GM23338 (cell line): ENCODE data around the gene ALDH1B1. TPM values are rescaled to one million over a fixed set of nuclear protein-coding genes. Genes with fewer than 3 reads are reported as not detected.

Experiments used
- ATAC-seq: fragments of 200-7000 bp; cut with Tn5 transposase; 3 replicates; pipeline ENCODE4 v1.9.1; 2020
- DNase-seq: peaks from one replicate; pipeline ENCODE4 v3.0.0-alpha.2; 2015; ENCODE audit warnings: low spot score
- H2AFZ ChIP-seq: fragments of 200-600 bp; sonication (generic); 2 replicates; pipeline ENCODE4 v1.8.0; 2016; ENCODE audit warnings: antibody characterized with exemption, mild to moderate bottlenecking, moderate library complexity
- H3F3A ChIP-seq: fragments of 200-600 bp; sonication (generic); replicated peaks from 2 replicates; pipeline ENCODE4 v1.8.0; 2017; ENCODE audit warnings: antibody characterized with exemption, mixed run types, low read depth
- H3K27ac ChIP-seq: fragments of 200-600 bp; sonication (generic); 2 replicates; pipeline ENCODE4 v1.6.1; 2016; ENCODE audit warnings: low read depth
- H3K27me3 ChIP-seq: fragments of 200-600 bp; sonication (generic); 2 replicates; pipeline ENCODE4 v1.8.0; 2016; ENCODE audit warnings: mild to moderate bottlenecking, mixed run types, moderate library complexity; ENCODE audit not compliant: insufficient read depth
- H3K36me3 ChIP-seq: fragments of 200-600 bp; sonication (generic); 2 replicates; pipeline ENCODE4 v1.8.0; 2016; ENCODE audit warnings: mild to moderate bottlenecking; ENCODE audit not compliant: insufficient read depth
- H3K4me1 ChIP-seq: fragments of 200-600 bp; sonication (generic); 2 replicates; pipeline ENCODE4 v1.8.0; 2016; ENCODE audit warnings: mild to moderate bottlenecking, moderate library complexity; ENCODE audit not compliant: insufficient read depth
- H3K4me2 ChIP-seq: fragments of 200-600 bp; sonication (generic); 2 replicates; pipeline ENCODE4 v1.7.1; 2017; ENCODE audit warnings: mixed run types
- H3K4me3 ChIP-seq: fragments of 200-600 bp; sonication (generic); 2 replicates; pipeline ENCODE4 v1.6.1; 2016; ENCODE audit warnings: mixed run types
- H3K79me2 ChIP-seq: fragments of 200-600 bp; sonication (generic); replicated peaks from 2 replicates; pipeline ENCODE4 v1.8.0; 2017; ENCODE audit warnings: mild to moderate bottlenecking; ENCODE audit not compliant: insufficient read depth
- H3K9me2 ChIP-seq: fragments of 200-600 bp; sonication (generic); 2 replicates; pipeline ENCODE4 v1.8.0; 2017; ENCODE audit not compliant: insufficient read depth
- H4K20me1 ChIP-seq: fragments of 200-600 bp; sonication (generic); replicated peaks from 2 replicates; pipeline ENCODE4 v1.8.0; 2017; ENCODE audit warnings: mild to moderate bottlenecking; ENCODE audit not compliant: insufficient read depth
- H3K27ac Mint-ChIP-seq: 2 replicates; pipeline ENCODE4 v1.8.0; 2020; ENCODE audit warnings: inconsistent platforms, mild to moderate bottlenecking, moderate library complexity, mixed read lengths
- H3K27me3 Mint-ChIP-seq: 3 replicates; pipeline ENCODE4 v1.8.0; 2022; ENCODE audit warnings: low read depth, mild to moderate bottlenecking, moderate library complexity, mixed read lengths, inconsistent platforms; ENCODE audit not compliant: insufficient read depth, poor library complexity
- H3K36me3 Mint-ChIP-seq: 3 replicates; pipeline ENCODE4 v1.8.0; 2021; ENCODE audit warnings: low read depth, mild to moderate bottlenecking, inconsistent platforms, moderate library complexity, mixed read lengths
- H3K4me1 Mint-ChIP-seq: 3 replicates; pipeline ENCODE4 v1.8.0; 2020; ENCODE audit warnings: mild to moderate bottlenecking, inconsistent platforms, mixed read lengths
- H3K4me3 Mint-ChIP-seq: 3 replicates; pipeline ENCODE4 v1.8.0; 2021; ENCODE audit warnings: moderate library complexity, mild to moderate bottlenecking, inconsistent platforms, mixed read lengths
- H3K9me3 Mint-ChIP-seq: 3 replicates; pipeline ENCODE4 v1.8.0; 2020; ENCODE audit warnings: moderate library complexity, mild to moderate bottlenecking, inconsistent platforms, mixed read lengths
- CREB1 ChIP-seq: fragments of 250-450 bp; sonication (Bioruptor Pico); IDR thresholded peaks from 2 replicates; pipeline ENCODE4 v1.5.0; 2020; ENCODE audit warnings: low read depth, mild to moderate bottlenecking, moderate library complexity
- EZH2 ChIP-seq: fragments of 200-600 bp; sonication (generic); IDR thresholded peaks from one replicate; pipeline ENCODE4 v1.8.0; 2017; ENCODE audit warnings: antibody characterized with exemption, mild to moderate bottlenecking, low read depth; ENCODE audit not compliant: unreplicated experiment
- EZH2phosphoT487 ChIP-seq: fragments of 200-600 bp; sonication (generic); IDR thresholded peaks from one replicate; pipeline ENCODE4 v1.8.1; 2018; ENCODE audit warnings: antibody characterized with exemption; ENCODE audit not compliant: unreplicated experiment
- JUNB ChIP-seq: IDR thresholded peaks from one replicate; pipeline ENCODE4 v1.6.1; 2016; ENCODE audit warnings: antibody characterized with exemption; ENCODE audit not compliant: unreplicated experiment
- NANOG ChIP-seq: IDR thresholded peaks from 2 replicates; pipeline ENCODE4 v1.6.1; 2016; ENCODE audit warnings: antibody characterized with exemption, borderline replicate concordance
- POLR2AphosphoS5 ChIP-seq: IDR thresholded peaks from 2 replicates; pipeline ENCODE4 v1.6.1; 2016; ENCODE audit warnings: antibody characterized with exemption, low read depth
- STAT1 ChIP-seq: IDR thresholded peaks from one replicate; pipeline ENCODE4 v1.6.1; 2016; ENCODE audit warnings: antibody characterized with exemption; ENCODE audit not compliant: unreplicated experiment
- ZNF114 ChIP-seq: fragments of 250-450 bp; sonication (Bioruptor Pico); IDR thresholded peaks from 2 replicates; pipeline ENCODE4 v1.5.0; 2020; ENCODE audit warnings: mild to moderate bottlenecking, moderate library complexity
- ZNF331 ChIP-seq: fragments of 250-450 bp; sonication (Bioruptor Pico); IDR thresholded peaks from 2 replicates; pipeline ENCODE4 v1.5.0; 2020; ENCODE audit warnings: low read depth, mild to moderate bottlenecking, moderate library complexity
- polyA plus RNA-seq: library from polyadenylated mRNA; unstranded; fragments of >200 nt; fragmentation: Nextera tagmentation; extraction: Ambion mirVana; gene quantifications from 2 replicates; pipeline ENCODE4 v1.2.1, GENCODE V29; 2016
- total RNA-seq: library from RNA; depleted of rRNA; stranded (reverse); fragments of >200 nt; shearing (Covaris generic); gene quantifications from 2 replicates; pipeline ENCODE4 v1.2.3, GENCODE V29; 2014
- TF ChIP-seq, protein P1 (sequence below), 2 experiments: fragments of 200-600 bp in 1 of 2; sonication (generic) in 1 of 2; conservative IDR thresholded peaks; 2 replicates each; pipeline versions ENCODE4 v1.5.1 to v1.6.1; 2016 to 2017; ENCODE audit warnings: antibody characterized with exemption in 2 of 2, low read depth in 2 of 2, mild to moderate bottlenecking in 2 of 2, moderate library complexity in 1 of 2
- TF ChIP-seq, protein P2 (sequence below): IDR thresholded peaks from one replicate; pipeline ENCODE4 v1.6.1; 2018; ENCODE audit warnings: antibody characterized with exemption; ENCODE audit not compliant: unreplicated experiment
- TF ChIP-seq, protein P3 (sequence below): fragments of 250-450 bp; sonication (Bioruptor Pico); IDR thresholded peaks from 2 replicates; pipeline ENCODE4 v1.5.0; 2020; ENCODE audit warnings: mild to moderate bottlenecking, moderate library complexity
- TF ChIP-seq, protein P4 (sequence below): IDR thresholded peaks from 2 replicates; pipeline ENCODE4 v1.6.1; 2016; ENCODE audit warnings: antibody characterized with exemption

ALDH1B1 gene
- total and polyA plus RNA-seq, 2 experiments from 2014 or later: 37.5 to 74.8 TPM

DNA sequence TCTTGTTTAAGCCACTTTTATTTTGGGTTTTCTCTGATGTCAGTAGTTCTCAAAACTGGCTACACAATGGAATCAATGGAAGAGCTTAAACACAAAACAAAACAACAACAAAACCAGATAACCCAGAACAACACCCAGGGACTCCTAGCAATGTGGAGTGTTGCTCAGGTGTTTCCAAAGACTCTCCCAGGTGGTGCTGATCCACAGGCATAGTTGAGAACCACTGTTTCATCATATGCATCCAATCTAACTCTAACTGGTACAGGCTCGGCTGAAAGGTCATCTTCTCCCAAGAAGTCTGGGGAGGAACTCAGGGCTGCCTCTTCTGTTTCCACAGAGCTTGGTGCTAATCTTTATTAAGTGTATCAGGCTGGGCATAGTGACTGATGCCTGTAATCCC is 5.4 kb upstream of the ALDH1B1 start:
- Mint-ChIP-seq H3K9me3 (peaks cover 24% of the 10 kb centered on the region), H3K36me3 (peaks cover 15% of the 10 kb centered on the region), H3K27ac (no peak overlapping the region), H3K27me3 (peaks cover 31% of the 10 kb centered on the region), H3K4me3 (no peak overlapping the region), H3K4me1 (peaks cover 4% of the 10 kb centered on the region)
- Histone ChIP-seq H3K4me1 (peaks cover 5% of the 10 kb centered on the region), H3K36me3 (no peaks in the 10 kb centered on the region), H3K27ac (no peak overlapping the region), H3K4me3 (no peak overlapping the region), H3K9me2 (no peaks in the 10 kb centered on the region), H3K27me3 (no peaks in the 10 kb centered on the region), H3F3A (no peaks in the 10 kb centered on the region), H2AFZ (no peak overlapping the region), H3K79me2 (no peaks in the 10 kb centered on the region), H4K20me1 (no peaks in the 10 kb centered on the region), H3K4me2 (no peak overlapping the region)
- no peak for ATAC-seq
- no peak for TF ChIP-seq ZNF331
- TF ChIP-seq EZH2phosphoT487: no peak
- TF ChIP-seq ZNF114 (CRISPR knock-in tag): no peak
- TF ChIP-seq, protein P1, sequence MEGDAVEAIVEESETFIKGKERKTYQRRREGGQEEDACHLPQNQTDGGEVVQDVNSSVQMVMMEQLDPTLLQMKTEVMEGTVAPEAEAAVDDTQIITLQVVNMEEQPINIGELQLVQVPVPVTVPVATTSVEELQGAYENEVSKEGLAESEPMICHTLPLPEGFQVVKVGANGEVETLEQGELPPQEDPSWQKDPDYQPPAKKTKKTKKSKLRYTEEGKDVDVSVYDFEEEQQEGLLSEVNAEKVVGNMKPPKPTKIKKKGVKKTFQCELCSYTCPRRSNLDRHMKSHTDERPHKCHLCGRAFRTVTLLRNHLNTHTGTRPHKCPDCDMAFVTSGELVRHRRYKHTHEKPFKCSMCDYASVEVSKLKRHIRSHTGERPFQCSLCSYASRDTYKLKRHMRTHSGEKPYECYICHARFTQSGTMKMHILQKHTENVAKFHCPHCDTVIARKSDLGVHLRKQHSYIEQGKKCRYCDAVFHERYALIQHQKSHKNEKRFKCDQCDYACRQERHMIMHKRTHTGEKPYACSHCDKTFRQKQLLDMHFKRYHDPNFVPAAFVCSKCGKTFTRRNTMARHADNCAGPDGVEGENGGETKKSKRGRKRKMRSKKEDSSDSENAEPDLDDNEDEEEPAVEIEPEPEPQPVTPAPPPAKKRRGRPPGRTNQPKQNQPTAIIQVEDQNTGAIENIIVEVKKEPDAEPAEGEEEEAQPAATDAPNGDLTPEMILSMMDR (conservative IDR thresholded peaks at IDR 0.05; ENCODE audit: low read depth in 2 of 2): no peak
- no peak for TF ChIP-seq JUNB
- TF ChIP-seq, protein P2, sequence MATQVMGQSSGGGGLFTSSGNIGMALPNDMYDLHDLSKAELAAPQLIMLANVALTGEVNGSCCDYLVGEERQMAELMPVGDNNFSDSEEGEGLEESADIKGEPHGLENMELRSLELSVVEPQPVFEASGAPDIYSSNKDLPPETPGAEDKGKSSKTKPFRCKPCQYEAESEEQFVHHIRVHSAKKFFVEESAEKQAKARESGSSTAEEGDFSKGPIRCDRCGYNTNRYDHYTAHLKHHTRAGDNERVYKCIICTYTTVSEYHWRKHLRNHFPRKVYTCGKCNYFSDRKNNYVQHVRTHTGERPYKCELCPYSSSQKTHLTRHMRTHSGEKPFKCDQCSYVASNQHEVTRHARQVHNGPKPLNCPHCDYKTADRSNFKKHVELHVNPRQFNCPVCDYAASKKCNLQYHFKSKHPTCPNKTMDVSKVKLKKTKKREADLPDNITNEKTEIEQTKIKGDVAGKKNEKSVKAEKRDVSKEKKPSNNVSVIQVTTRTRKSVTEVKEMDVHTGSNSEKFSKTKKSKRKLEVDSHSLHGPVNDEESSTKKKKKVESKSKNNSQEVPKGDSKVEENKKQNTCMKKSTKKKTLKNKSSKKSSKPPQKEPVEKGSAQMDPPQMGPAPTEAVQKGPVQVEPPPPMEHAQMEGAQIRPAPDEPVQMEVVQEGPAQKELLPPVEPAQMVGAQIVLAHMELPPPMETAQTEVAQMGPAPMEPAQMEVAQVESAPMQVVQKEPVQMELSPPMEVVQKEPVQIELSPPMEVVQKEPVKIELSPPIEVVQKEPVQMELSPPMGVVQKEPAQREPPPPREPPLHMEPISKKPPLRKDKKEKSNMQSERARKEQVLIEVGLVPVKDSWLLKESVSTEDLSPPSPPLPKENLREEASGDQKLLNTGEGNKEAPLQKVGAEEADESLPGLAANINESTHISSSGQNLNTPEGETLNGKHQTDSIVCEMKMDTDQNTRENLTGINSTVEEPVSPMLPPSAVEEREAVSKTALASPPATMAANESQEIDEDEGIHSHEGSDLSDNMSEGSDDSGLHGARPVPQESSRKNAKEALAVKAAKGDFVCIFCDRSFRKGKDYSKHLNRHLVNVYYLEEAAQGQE: no peak
- TF ChIP-seq, protein P3, sequence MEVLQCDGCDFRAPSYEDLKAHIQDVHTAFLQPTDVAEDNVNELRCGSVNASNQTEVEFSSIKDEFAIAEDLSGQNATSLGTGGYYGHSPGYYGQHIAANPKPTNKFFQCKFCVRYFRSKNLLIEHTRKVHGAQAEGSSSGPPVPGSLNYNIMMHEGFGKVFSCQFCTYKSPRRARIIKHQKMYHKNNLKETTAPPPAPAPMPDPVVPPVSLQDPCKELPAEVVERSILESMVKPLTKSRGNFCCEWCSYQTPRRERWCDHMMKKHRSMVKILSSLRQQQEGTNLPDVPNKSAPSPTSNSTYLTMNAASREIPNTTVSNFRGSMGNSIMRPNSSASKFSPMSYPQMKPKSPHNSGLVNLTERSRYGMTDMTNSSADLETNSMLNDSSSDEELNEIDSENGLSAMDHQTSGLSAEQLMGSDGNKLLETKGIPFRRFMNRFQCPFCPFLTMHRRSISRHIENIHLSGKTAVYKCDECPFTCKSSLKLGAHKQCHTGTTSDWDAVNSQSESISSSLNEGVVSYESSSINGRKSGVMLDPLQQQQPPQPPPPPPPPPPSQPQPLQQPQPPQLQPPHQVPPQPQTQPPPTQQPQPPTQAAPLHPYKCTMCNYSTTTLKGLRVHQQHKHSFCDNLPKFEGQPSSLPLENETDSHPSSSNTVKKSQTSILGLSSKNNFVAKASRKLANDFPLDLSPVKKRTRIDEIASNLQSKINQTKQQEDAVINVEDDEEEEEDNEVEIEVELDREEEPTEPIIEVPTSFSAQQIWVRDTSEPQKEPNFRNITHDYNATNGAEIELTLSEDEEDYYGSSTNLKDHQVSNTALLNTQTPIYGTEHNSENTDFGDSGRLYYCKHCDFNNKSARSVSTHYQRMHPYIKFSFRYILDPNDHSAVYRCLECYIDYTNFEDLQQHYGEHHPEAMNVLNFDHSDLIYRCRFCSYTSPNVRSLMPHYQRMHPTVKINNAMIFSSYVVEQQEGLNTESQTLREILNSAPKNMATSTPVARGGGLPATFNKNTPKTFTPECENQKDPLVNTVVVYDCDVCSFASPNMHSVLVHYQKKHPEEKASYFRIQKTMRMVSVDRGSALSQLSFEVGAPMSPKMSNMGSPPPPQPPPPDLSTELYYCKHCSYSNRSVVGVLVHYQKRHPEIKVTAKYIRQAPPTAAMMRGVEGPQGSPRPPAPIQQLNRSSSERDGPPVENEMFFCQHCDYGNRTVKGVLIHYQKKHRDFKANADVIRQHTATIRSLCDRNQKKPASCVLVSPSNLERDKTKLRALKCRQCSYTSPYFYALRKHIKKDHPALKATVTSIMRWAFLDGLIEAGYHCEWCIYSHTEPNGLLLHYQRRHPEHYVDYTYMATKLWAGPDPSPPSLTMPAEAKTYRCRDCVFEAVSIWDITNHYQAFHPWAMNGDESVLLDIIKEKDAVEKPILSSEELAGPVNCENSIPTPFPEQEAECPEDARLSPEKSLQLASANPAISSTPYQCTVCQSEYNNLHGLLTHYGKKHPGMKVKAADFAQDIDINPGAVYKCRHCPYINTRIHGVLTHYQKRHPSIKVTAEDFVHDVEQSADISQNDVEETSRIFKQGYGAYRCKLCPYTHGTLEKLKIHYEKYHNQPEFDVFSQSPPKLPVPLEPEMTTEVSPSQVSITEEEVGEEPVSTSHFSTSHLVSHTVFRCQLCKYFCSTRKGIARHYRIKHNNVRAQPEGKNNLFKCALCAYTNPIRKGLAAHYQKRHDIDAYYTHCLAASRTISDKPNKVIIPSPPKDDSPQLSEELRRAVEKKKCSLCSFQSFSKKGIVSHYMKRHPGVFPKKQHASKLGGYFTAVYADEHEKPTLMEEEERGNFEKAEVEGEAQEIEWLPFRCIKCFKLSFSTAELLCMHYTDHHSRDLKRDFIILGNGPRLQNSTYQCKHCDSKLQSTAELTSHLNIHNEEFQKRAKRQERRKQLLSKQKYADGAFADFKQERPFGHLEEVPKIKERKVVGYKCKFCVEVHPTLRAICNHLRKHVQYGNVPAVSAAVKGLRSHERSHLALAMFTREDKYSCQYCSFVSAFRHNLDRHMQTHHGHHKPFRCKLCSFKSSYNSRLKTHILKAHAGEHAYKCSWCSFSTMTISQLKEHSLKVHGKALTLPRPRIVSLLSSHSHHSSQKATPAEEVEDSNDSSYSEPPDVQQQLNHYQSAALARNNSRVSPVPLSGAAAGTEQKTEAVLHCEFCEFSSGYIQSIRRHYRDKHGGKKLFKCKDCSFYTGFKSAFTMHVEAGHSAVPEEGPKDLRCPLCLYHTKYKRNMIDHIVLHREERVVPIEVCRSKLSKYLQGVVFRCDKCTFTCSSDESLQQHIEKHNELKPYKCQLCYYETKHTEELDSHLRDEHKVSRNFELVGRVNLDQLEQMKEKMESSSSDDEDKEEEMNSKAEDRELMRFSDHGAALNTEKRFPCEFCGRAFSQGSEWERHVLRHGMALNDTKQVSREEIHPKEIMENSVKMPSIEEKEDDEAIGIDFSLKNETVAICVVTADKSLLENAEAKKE (CRISPR knock-in tag): no peak
- no peak for TF ChIP-seq POLR2AphosphoS5
- no peak for TF ChIP-seq STAT1
- no peak for TF ChIP-seq CREB1 (CRISPR knock-in tag)
- TF ChIP-seq, protein P4, sequence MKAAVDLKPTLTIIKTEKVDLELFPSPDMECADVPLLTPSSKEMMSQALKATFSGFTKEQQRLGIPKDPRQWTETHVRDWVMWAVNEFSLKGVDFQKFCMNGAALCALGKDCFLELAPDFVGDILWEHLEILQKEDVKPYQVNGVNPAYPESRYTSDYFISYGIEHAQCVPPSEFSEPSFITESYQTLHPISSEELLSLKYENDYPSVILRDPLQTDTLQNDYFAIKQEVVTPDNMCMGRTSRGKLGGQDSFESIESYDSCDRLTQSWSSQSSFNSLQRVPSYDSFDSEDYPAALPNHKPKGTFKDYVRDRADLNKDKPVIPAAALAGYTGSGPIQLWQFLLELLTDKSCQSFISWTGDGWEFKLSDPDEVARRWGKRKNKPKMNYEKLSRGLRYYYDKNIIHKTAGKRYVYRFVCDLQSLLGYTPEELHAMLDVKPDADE: no peak
- TF ChIP-seq EZH2: no peak
- no peak for TF ChIP-seq NANOG
- DNase-seq: no peak
